ENCODE measurements around the gene CD19. TPM values are rescaled to one million over a fixed set of nuclear protein-coding genes. Genes with fewer than 3 reads are reported as not detected.

The CD19 gene
- total and polyA plus RNA-seq, 2 of the 8 experiments (the other 6 are each of a cell fraction or from before 2014, with no cell fraction given): 0.57 to 0.65 TPM

GRCh38 chr16:28980929-28981328, 49.2 kb downstream of the CD19 start:
- POLR2A ChIA-PET (ENCODE audit: partially characterized antibody): interaction anchor here (1.1 to 2.0 kb wide), 4 partner anchors 7 to 18 kb away, joined by 3 to 5 read pairs (median 4); no protein-coding TSS in a partner anchor
- 88% methylated on average over 7 of the region's 7 CpGs; no CpG with 5 or more reads in 1 of the 2 experiments for WGBS, 2 experiments (ENCODE audit: extremely low coverage in 1 of 2, insufficient coverage in 1 of 2, insufficient read length in 1 of 2, insufficient replicate concordance in 2 of 2, low coverage in 1 of 2, low lambda C conversion rate in 2 of 2, missing lambda C conversion rate in 1 of 2)
- Histone ChIP-seq H3K56ac (replicated peaks; ENCODE audit: insufficient read length, low read depth, low read length) (no peak overlapping the region), H3K79me2 (ENCODE audit: control insufficient read depth in 1 of 2, insufficient read depth in 2 of 2, low read length in 2 of 2) (no peaks in the 10 kb centered on the region), H3K79me1 (ENCODE audit: low read depth, low read length) (peaks cover 4% of the 10 kb centered on the region; the same call in 1 of the 2 replicates), H3K23ac (ENCODE audit: insufficient read length) (no peak overlapping the region), H2AK5ac (ENCODE audit: low read depth, low read length) (no peak overlapping the region), H3K14ac (ENCODE audit: insufficient read length) (no peak overlapping the region), H4K8ac (ENCODE audit: extremely low read depth, insufficient read depth, low read length) (no peak overlapping the region), H3K4ac (replicated peaks; ENCODE audit: insufficient read length, low read depth, low read length) (no peak overlapping the region), H3K9ac (replicated peaks in 1 of 4; ENCODE audit: extremely low read depth in 1 of 4, low read depth in 3 of 4, low read length in 3 of 4) (no peak overlapping the region), H2AFZ (ENCODE audit: low read length) (no peak overlapping the region), H4K91ac (replicated peaks; ENCODE audit: insufficient read length, low read length) (no peak overlapping the region), H2BK120ac (replicated peaks; ENCODE audit: low read depth, low read length) (no peak overlapping the region), H3K4me3 (ENCODE audit: extremely low read depth in 1 of 4, insufficient read depth in 2 of 4, low read depth in 3 of 4, low read length in 4 of 4) (no peak overlapping the region), H2BK15ac (ENCODE audit: low read length) (no peak overlapping the region), H4K5ac (ENCODE audit: insufficient read length, low read depth, low read length) (no peak overlapping the region), H3K36me3 (ENCODE audit: control insufficient read depth in 2 of 4, insufficient read depth in 4 of 4, low read length in 3 of 4) (peaks cover 0 to 16% (median 5%) of the 10 kb centered on the region in 4 experiments; a peak in 4 of 8 replicates), H3K18ac (ENCODE audit: extremely low read depth, low read length) (no peak overlapping the region), H2BK20ac (ENCODE audit: low read length) (no peak overlapping the region), H3K23me2 (ENCODE audit: low read depth, low read length) (no peaks in the 10 kb centered on the region), H2BK12ac (ENCODE audit: low read depth, low read length) (no peak overlapping the region), H3K27ac (ENCODE audit: low read depth, low read length) (no peak overlapping the region), H2BK5ac (ENCODE audit: low read depth, low read length) (no peak overlapping the region), H3K4me2 (ENCODE audit: insufficient read depth in 1 of 2, low read depth in 2 of 2, low read length in 2 of 2) (no peak overlapping the region), H3K9me3 (ENCODE audit: insufficient read depth in 2 of 2, low read depth in 1 of 2, low read length in 1 of 2) (peaks cover 5 to 7% of the 10 kb centered on the region in 2 experiments; a peak in 2 of 4 replicates), H3K4me1 (replicated peaks in 1 of 4; ENCODE audit: control insufficient read depth in 3 of 4, insufficient read depth in 4 of 4, low read length in 3 of 4) (no peaks in the 10 kb centered on the region), H3K27me3 (replicated peaks in 1 of 4; ENCODE audit: control insufficient read depth in 3 of 4, extremely low read depth in 1 of 4, insufficient read depth in 3 of 4, low read length in 3 of 4) (no peaks in the 10 kb centered on the region), H4K20me1 (replicated peaks in 1 of 2; ENCODE audit: control insufficient read depth in 1 of 2, insufficient read depth in 2 of 2, low read length in 2 of 2) (peaks cover 2 to 3% of the 10 kb centered on the region in 2 experiments)
- DNase-seq (ENCODE audit: low read depth in 1 of 2, low spot score in 2 of 2) (no peak), FAIRE-seq (no peak)
- CTCF ChIA-PET (ENCODE audit: partially characterized antibody): interaction anchor here (0.6 to 2.8 kb wide), 15 partner anchors 9 to 842 kb away, joined by 3 to 13 read pairs (median 4); no protein-coding TSS in a partner anchor
- TF ChIP-seq CTCF (IDR thresholded peaks at IDR 0.05; ENCODE audit: control extremely low read depth in 1 of 3, insufficient read depth in 1 of 3, low read depth in 1 of 3, low read length in 3 of 3) (0 out of 4 replicates have a peak, but pooled peaks of 1 of the 3 experiments have one; percentile 5), EZH2 (IDR thresholded peaks at IDR 0.05; ENCODE audit: low read depth, low read length, severe bottlenecking) (no peak), CHD1 (IDR thresholded peaks at IDR 0.05; ENCODE audit: low read depth, low read length) (no peak)

Measured in H1 (cell line).